G401.6 (cell line): Measurements from ENCODE around the gene FOXL2.
"Not testable (repeated sequence)": the region's sequence is repeated elsewhere in the genome, so short reads cannot be mapped to it uniquely, and the experiment has no call there.

Experiments used
- FAIRE-seq: peaks from 2 replicates; lab custom pipeline; 2012; peaks lifted over from hg19 to GRCh38; lab: Jason Lieb, UNC

FOXL2 gene

GRCh38 chr3:138933068-138933668 is 13.8 kb downstream of the FOXL2 start:
- FAIRE-seq = no peak

- no peak for FAIRE-seq
Observed at GRCh38 chr3:138928727-138929372, 18.1 kb downstream of the FOXL2 start.

- FAIRE-seq = peak; percentile 66
Observed at GRCh38 chr3:138923531-138923994, 23.4 kb downstream of the FOXL2 start.

DNA sequence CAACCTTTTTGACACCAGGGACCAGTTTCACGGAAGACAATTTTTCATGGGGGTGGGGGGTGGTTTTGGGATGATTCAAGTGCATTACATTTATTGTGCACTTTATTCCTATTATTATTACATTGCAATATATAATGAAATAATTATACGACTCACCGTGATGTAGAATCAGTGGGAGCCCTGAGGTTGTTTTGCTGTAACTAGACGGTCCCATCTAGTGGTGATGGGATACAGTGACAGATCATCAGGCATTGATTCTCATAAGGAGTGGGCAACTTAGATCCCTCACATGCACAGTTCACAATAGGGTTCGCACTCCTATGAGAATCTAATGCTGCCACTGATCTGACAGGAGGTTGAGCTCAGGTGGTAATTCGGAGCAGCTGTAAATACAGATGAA is 24.5 kb downstream of the FOXL2 start:
- FAIRE-seq = not testable (repeated sequence)

GRCh38 chr3:138921316-138922292 is 25.3 kb downstream of the FOXL2 start:
- no peak for FAIRE-seq

DNA sequence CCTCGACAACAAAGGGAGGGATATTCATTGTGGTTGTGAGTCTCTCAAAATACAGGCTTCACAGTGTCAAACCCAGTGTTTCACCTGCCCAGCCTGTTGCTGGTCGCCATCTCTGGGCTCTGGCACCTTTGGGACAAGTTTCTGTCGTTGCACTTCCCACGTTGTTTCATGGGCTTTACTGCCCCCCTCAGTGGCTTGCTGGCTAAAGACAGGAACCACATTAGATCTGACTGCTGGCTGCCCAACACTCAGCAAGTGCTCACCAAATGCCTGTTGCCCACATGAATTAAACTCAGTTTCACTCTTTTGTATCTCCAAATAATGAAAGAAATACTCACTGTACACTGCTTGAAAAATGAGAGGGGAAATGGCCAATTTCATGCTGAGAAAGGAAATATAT is 27.6 kb downstream of the FOXL2 start:
- no peak for FAIRE-seq

GRCh38 chr3:138916824-138917223 is 30.1 kb downstream of the FOXL2 start:
- no peak for FAIRE-seq

DNA sequence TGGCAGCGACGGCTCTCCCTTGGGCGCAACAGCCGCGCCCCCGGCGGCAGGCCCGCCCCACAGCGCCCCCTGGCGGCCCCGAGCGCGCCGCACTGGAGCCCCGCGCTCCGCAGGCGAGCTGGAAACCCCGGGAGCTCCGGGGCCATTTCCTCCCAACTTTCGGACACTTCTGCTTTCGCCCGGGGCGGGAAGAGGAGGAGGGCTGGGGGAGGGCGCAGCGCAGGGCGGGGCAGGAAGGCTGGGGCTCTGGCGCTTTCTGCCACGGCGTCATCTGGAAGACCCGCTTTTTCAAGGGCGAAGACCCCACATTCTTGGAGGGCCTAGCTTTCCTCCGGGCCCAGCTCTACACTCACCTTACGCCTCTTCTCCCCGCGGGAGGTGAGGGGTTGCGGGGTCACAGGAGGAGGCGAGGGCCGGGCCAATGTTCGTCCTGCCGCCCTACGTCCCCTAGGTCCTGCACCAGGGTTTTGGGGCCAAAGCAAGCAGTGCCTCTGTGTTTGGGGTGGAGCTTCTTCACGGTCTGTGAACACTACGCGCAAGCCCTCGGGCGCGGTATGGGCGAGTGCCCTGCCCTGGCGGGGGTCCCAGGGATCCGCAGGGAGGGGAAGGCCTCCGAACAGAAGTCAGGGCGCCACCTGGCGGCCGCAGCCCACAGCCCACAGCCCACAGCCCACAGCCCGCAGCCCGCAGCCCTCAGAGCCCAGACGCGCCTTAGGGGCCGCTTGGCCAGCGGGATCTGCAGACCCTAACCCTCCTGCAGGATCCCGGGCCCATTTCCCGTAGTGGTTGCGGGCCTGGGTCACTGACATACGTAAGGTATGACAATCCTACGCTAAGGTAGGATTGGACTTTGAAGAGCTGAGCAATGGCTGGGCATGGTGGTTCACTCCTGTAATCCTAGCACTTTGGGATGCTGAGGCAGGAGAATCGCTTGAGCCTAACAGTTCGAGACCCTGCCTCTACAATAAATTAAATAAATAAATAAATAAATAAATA is 31.1 kb downstream of the FOXL2 start:
- FAIRE-seq = peak; percentile 19

GRCh38 chr3:138914870-138915502 is 32.0 kb downstream of the FOXL2 start:
- FAIRE-seq = no peak

- FAIRE-seq = no peak
Observed at GRCh38 chr3:138913766-138914165, 33.2 kb downstream of the FOXL2 start.

DNA sequence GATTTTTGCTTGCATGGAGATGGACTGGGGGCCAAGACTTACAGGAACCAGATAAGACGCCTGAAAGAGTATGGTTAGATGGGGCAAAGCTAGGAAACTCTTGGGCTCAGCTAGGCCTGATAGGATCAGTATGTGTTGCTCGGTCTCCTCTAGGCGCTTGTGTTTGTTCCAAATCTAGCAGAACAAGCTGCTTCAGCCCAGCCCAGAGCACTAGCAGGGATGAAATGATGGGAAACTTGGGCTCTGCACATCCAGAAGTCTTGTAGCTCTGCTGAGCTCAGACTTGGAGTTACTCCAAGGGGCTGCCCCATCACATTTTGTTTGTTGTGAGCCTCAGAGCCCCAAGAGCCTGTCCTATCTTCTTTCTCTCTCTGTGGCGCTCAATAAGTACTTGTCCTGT is 34.7 kb downstream of the FOXL2 start:
- no peak for FAIRE-seq

DNA sequence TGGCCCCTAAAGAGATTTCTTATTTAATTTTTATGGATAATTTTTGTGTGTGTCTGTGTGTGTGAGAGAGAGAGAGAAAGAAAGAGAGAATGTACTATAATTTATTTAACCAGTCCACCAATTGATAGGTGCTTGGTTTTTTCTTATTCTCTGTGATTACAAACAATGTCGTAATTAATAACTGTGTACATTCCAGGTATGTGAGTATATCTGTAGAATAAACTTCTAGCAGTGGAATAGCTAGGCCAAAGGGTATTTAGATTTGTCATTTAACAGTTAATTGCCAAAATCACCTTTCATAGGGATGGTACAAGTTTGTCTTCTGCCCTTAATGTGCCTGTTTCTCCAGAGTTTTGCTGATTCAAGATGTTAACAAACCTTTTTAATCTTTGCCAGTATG is 35.3 kb downstream of the FOXL2 start:
- FAIRE-seq = no peak

- FAIRE-seq = no peak
Observed at GRCh38 chr3:138909904-138910303, 37.0 kb downstream of the FOXL2 start.

DNA sequence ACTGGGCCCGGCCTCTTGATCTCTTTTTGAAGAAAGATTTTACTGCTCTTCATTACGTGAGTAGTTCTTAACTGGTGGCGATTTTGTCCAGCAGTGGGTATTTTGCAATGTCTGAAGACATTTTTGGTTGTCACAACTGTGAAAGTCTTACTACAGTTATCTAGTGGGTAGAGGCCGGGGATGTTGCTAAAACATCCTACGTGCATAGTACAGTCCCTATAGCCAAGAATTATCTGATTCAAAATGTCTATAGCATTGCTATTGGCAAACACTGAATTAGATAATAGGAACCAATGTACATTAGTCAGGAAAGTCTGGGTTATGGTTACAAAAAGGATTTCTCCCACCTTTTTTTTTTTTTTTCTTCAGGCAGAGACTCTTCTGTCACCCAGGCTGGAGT is 38.1 kb downstream of the FOXL2 start:
- FAIRE-seq = no peak

DNA sequence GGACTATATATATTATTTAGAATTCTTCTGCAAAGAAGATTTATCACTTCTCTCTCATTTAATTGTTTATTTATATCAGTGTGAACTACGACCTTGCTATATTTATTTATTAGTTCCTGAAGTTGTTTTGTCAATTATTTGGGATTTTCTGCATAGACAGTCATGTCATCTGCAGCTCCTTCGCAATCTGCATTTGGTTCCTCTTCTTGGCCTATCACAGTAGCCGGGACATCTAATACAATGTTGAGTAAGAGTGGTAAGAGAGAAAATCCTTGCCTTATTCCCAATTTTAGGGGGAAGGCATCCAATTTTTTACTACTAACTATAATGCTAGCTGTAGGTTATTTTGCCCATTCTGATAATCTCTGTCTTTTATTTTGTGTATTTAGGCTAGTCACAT is 39.4 kb downstream of the FOXL2 start:
- FAIRE-seq = no peak

GRCh38 chr3:138902171-138902570 is 44.8 kb downstream of the FOXL2 start:
- no peak for FAIRE-seq

DNA sequence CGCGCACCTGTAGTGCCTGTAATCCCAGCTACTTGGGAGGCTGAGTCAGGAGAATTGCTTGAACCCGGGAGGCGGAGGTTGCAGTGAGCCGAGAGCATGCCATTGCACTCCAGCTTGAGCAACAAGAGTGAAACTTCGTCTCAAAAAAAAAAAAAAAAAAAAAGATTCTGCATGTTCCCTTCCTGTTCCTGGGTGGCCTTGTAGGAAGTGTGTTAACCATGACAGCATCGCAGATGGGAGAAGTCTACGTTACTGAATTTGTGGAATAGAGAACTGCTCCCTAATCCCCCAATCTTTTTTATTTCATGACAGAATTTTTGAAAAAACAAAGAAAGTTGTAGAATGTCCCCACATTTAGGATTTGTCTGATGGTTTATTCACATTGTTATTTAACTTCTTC is 45.4 kb downstream of the FOXL2 start:
- FAIRE-seq = no peak

DNA sequence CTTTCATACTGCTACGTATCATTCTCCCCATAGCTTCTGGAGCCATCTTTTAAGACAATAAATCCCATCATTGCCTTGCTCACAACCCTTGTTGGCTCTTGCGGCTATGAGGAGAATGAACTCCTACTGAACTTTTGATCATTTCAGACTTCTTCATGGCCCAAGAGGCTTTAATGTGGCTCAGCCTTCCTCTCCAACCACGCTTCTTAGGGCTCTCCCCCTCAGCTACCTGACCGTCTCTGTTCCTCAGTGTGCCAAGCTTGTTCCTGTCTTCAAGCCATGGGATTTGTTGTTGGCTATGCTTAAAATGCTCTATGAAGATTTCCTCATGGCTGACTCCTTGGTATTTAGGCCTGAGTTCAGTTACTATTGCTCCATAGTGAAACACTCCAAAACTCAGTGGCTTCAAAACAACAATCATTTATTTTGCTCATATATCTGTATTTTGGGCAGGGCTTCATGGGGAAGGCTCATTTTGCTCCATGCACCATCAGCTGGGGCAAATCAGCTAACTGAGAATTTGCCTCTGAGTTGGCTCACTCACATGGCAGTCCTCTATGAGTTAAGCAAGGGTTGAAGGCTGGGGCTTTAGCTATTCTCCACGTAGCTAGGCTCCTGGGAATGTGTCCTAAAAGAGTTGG is 47.5 kb downstream of the FOXL2 start:
- no peak for FAIRE-seq

DNA sequence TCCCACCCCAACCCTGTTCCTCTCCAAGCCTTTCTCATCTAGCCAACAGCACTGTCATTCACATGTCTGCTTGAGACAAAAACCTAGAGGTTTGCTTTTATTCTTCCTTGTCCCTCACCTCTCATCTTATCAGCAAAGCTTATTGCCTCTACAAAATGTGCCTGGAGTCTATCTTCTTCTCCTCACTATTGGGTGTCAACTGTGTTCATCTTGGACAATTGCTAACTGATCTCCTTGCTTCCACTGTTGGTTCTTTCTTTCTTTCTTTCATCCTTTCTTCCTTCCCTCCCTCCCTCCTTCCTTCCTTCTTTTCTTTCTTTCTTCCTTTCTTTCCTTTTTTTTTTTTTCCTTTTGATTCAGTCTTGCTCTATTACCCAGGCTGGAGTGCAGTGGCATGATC is 48.2 kb downstream of the FOXL2 start:
- FAIRE-seq = no peak

- FAIRE-seq = no peak
Observed at GRCh38 chr3:138898301-138898700, 48.6 kb downstream of the FOXL2 start.
